AG04449 (cell line): ENCODE measurements around the gene KLF2.

Experiments
- CTCF ChIA-PET: fragments of 350-600 bp; formaldehyde crosslinking; extraction: SDS; loops from one replicate; lab custom pipeline; 2021; ENCODE audit warnings: antibody characterized with exemption; lab: Yijun Ruan, JAX
- POLR2A ChIA-PET: fragments of 400-600, 350-600 bp; formaldehyde crosslinking; extraction: SDS; loops from one replicate; lab custom pipeline; 2020; ENCODE audit warnings: antibody characterized with exemption, inconsistent platforms; lab: Yijun Ruan, JAX
- DNase-seq: peaks from one replicate; pipeline ENCODE4 v3.0.0-alpha.2; 2010; ENCODE audit warnings: low read depth, low spot score
- H3K4me3 ChIP-seq: 2 replicates; pipeline ENCODE4 v1.5.1; 2011; ENCODE audit warnings: low read depth, mild to moderate bottlenecking, control low read depth, low read length
- CTCF ChIP-seq: IDR thresholded peaks from one replicate; pipeline ENCODE4 v1.5.1; 2011; ENCODE audit warnings: mild to moderate bottlenecking, moderate library complexity, low read length, control low read depth, inconsistent platforms; ENCODE audit not compliant: insufficient read depth; ENCODE audit errors: missing control alignments

Gene KLF2

DNA sequence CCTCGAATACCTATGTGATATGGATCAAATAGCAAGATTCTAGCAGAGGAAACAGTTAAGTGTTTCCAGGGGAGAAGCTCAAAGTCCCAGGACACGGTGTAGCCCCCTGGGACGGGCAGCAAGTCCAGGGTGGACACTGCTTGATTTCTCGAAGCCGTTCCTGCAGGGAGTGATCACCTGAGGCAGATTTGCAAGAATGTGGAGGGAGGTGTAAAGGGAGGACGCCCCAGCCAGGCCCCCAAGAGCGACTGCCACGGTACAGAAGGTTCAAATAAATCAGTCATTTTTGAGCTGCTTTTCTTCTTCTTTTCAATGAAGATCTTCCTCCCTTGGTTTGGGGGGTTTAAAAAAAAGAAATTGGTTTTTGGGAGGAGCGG is 41.4 kb downstream of the KLF2 start:
- POLR2A ChIA-PET, result no interaction called here
- no peak for DNase-seq
- CTCF ChIA-PET, result interaction anchor here (1.3 to 2.4 kb wide), 4 partner anchors 17 to 119 kb away, joined by 4 to 11 read pairs (median 10); no protein-coding TSS in a partner anchor
- H3K4me3 ChIP-seq, result no peak overlapping the region
- no peak for TF ChIP-seq CTCF

- no peak overlapping the region for H3K4me3 ChIP-seq
- ChIA-PET CTCF (interaction anchor here (0.6 to 2.4 kb wide), 7 partner anchors 11 to 120 kb away, joined by 3 to 11 read pairs (median 4); no protein-coding TSS in a partner anchor), POLR2A (no interaction called here)
- DNase-seq, result no peak
- no peak for TF ChIP-seq CTCF
Measured at GRCh38 chr19:16366433-16367260, 42.0 kb downstream of the KLF2 start.

GRCh38 chr19:16367261-16367683 is 42.6 kb downstream of the KLF2 start:
- CTCF ChIA-PET, result interaction anchor here (0.6 to 2.9 kb wide), 5 partner anchors 11 to 120 kb away, joined by 3 to 15 read pairs (median 4); no protein-coding TSS in a partner anchor
- TF ChIP-seq CTCF, result no peak

GRCh38 chr19:16368385-16369305 is 44.0 kb downstream of the KLF2 start:
- no peak overlapping the region for H3K4me3 ChIP-seq
- TF ChIP-seq CTCF, result no peak
- DNase-seq, result no peak
- ChIA-PET CTCF (interaction anchor here (2.4 to 2.9 kb wide), 3 partner anchors 14 to 121 kb away, joined by 10 to 15 read pairs (median 10); no protein-coding TSS in a partner anchor), POLR2A (no interaction called here)

More at GRCh38 chr19:16367261-16367683, 42.6 kb downstream of the KLF2 start:
- POLR2A ChIA-PET, result no interaction called here
- H3K4me3 ChIP-seq, result no peak overlapping the region
- DNase-seq, result no peak

DNA sequence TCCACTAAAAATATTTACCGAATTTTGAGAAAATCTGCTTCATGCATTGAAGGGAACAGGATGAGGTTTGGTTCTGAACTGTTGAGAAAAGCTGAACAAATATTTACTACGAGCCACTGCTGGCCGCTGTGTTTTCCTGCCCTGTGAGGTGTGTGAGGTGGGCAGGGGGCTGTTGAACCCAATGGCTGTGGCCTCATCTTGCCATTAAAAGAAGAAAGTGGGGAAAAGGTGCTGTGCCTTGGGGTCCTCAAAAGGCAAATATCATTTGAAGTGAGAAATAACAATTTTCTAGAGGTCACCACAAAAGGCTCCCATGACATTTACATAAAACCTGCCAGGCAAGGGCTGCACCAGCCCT is 44.7 kb downstream of the KLF2 start:
- TF ChIP-seq CTCF, result no peak
- H3K4me3 ChIP-seq, result no peak overlapping the region
- CTCF ChIA-PET, result interaction anchor here (2.4 to 2.9 kb wide), 2 partner anchors 13 to 122 kb away, joined by 10 to 15 read pairs; no protein-coding TSS in a partner anchor
- POLR2A ChIA-PET, result no interaction called here
- no peak for DNase-seq
